HFF-Myc (cell line): ENCODE results near the gene MAGEF1.

ENCODE experiments used
- DNase-seq: peaks from one replicate; pipeline ENCODE4 v3.0.0-alpha.2; 2011; ENCODE audit warnings: low read depth; ENCODE audit errors: extremely low read depth
- H3K4me3 ChIP-seq: replicated peaks from 2 replicates; pipeline ENCODE4 v1.5.1; 2011; ENCODE audit warnings: low read depth, mild to moderate bottlenecking, control low read depth, low read length
- TF ChIP-seq, protein P1 (sequence below): IDR thresholded peaks from 2 replicates; pipeline ENCODE4 v1.5.1; 2012; ENCODE audit warnings: mild to moderate bottlenecking, low read depth, low read length, control low read depth; ENCODE audit errors: missing control alignments

MAGEF1 gene

DNA sequence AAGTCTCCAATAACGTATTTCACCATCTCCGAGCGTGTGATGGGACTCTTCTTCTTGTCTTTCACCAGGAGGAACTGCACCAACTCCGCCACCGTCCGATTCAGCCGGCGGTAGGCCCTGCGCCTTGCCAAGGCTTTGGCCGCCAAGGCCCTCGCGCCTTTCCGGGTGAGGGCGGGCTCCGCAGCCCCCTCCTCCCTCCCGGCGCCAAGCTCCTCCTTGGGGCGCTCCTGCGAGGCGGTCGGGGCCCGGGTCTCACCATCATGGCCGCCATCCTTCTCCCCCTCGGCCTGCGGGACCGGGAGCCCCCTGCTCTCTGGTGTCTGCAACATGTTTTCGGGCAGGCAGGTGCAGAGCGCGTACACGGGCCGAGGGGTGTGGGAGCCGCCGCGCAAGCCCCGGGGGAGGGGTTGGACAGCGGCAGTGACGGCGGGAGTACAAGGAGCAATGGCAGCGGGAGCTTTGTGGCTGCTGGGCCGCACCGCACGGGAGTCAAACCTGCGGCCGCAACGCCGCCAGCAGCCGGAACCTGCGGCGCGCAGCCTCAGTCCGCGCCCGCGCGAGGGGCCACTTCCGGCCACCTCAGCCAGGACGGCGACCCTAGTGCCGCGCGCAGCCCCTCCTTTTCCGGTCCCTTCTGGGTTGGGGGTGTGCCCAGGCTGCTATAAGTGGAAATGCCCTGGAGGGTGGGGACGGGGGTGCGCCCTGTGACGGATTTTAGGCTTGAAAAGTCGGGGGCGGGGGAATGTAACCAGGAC, at the start of gene MAGEF1:
MAGEF1 (minus strand) TSS at position 572 of the 755 bp plus-strand sequence; CDS start at position 329, 243 bp downstream.
- peak within 1 kb of the TSS; percentile 94 for H3K4me3 ChIP-seq
- peak; percentile 61 for DNase-seq
- TF ChIP-seq, protein P1, sequence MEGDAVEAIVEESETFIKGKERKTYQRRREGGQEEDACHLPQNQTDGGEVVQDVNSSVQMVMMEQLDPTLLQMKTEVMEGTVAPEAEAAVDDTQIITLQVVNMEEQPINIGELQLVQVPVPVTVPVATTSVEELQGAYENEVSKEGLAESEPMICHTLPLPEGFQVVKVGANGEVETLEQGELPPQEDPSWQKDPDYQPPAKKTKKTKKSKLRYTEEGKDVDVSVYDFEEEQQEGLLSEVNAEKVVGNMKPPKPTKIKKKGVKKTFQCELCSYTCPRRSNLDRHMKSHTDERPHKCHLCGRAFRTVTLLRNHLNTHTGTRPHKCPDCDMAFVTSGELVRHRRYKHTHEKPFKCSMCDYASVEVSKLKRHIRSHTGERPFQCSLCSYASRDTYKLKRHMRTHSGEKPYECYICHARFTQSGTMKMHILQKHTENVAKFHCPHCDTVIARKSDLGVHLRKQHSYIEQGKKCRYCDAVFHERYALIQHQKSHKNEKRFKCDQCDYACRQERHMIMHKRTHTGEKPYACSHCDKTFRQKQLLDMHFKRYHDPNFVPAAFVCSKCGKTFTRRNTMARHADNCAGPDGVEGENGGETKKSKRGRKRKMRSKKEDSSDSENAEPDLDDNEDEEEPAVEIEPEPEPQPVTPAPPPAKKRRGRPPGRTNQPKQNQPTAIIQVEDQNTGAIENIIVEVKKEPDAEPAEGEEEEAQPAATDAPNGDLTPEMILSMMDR, result no peak

DNA sequence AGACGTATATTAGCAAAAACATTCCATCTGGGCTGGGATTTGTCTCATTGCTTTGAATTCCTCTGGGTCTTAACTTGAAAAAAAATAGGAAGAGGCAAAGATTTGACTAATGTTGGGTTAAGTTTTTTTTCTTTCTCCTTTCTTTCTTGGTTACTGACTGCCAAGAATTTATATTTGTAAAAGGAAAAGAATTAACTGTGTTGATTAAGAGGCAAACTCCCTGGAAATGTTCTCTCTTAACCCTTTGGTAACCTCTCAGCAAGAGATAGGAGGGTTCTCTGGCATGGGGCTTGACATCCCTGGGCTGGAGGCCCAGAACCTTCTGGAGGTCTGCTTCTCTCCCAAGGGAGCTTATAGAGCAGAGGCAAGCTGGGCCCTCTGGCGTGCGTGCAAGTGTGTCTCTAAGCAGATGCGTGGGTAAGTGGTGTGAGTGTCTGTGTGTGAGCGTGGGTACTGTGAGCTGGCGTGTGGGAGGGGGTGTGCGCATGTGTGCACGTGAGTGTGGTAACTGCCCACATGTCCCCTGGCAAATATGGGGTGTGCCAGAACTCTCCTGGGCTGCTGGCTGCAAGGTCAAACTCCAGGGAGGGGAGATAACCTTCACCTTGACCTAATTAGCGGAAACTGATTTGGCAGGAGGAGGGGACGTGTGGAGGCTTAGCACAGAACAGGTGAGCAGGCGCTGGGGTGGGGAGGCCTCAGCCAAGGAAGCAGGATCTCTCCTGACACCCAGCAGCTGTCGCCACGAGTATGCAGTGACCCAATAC, 49.4 kb upstream of the MAGEF1 start:
- DNase-seq, result no peak
- TF ChIP-seq, protein P1, result no peak
- no peak overlapping the region for H3K4me3 ChIP-seq

DNA sequence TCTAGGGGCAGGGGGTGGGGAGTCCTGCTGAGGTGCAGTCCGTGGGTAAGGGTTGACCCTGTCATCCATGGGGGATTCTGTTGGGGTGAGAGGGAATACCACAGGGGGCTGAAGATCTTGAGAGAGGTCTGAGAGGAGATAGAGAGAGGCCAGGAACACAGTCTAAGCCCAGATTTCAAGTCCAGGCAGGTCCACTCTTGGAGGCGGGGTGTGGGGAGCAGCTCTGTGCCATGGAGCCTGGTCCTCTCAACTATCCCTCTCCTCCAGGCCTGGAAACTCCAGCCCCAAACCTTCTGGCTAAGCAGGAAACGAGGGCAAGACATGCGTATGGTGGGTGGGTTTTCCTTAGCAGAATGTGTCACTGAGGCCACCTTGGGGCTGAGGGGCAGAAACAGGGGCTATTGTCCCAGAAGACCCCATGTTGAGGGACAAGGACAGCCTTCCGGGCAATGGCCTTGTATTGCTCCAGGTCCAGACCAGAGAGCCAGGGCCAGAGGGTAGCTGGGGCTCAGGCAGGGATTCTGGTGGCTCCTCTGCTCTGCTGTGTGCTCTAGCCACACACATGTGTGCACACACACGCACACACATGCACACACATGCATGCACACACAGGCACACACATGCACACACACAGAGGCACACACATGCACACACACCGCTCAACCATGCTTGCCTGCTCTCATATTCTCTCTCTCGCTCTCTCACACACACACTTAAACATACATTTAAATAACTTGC, 48.6 kb upstream of the MAGEF1 start:
- H3K4me3 ChIP-seq, result no peak overlapping the region
- no peak for DNase-seq
- TF ChIP-seq, protein P1, result no peak

- H3K4me3 ChIP-seq, result no peak overlapping the region
- DNase-seq, result no peak
- TF ChIP-seq, protein P1, result no peak
These were observed 47.9 kb upstream of the MAGEF1 start for GRCh38 chr3:184759666-184760200.

- H3K4me3 ChIP-seq, result no peak overlapping the region
- TF ChIP-seq, protein P1, result no peak
- DNase-seq, result no peak
These were observed 46.2 kb upstream of the MAGEF1 start for GRCh38 chr3:184758056-184758455.

- DNase-seq, result no peak
- H3K4me3 ChIP-seq, result no peak overlapping the region
- TF ChIP-seq, protein P1, result no peak
These were observed 45.3 kb upstream of the MAGEF1 start for GRCh38 chr3:184757022-184757651.
